Measurements from ENCODE around the gene MED13. TPM values are rescaled to one million over a fixed set of nuclear protein-coding genes. Genes with fewer than 3 reads are reported as not detected.

The MED13 gene
- total RNA-seq, 2 experiments from 2014 or later = 33.3 to 34.3 TPM

DNA sequence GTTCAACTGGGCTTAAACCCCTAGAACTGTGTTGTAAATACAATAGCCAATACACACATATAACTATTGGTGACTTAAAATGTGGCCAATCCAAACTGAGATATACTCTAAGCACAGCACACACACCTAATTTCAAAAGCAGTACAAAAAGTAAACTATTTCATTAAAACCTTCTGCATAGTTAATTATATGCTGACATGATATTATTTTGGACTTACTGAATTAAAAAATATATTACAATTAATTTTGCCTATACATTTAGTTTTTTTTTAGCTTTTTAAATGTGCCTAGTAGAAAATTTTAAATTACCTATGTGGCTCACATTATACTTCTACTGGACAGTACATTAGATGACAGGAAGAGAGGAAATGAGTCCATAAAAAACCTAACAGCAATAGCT lies 21.5 kb downstream of the MED13 start:
- Mint-ChIP-seq H3K9me3 (no peaks in the 10 kb centered on the region), H3K27me3 (ENCODE audit: low read depth) (no peaks in the 10 kb centered on the region), H3K27ac (no peak overlapping the region), H3K4me3 (no peak overlapping the region), H3K4me1 (ENCODE audit: low read depth) (peaks cover 44% of the 10 kb centered on the region), H3K36me3 (ENCODE audit: low read depth) (peaks cover 30% of the 10 kb centered on the region)
- no peak for DNase-seq
- intact Hi-C loops (cut with micrococcal nuclease) = no loop called here
- CTCF ChIA-PET = no interaction called here

DNA sequence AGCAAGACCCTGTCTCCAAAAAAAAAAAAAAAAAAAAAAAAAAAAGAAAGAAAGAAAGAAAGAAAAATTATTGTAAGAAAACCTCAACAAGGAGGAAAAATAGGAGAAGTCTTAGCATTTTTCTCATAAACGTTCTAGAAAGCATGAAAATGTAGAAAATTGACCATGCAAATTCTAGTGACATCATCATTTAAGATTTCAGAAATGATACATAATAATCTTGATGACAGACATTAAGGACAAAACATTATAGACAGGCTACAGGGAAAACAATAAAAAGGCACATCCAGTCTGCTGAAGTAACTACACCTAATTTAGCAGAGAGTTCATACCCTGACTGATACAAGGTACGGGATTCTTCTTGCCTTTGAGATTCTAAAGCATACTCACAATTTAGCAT lies 21.9 kb downstream of the MED13 start:
- no peak overlapping the region for H3K27ac Mint-ChIP-seq
- CTCF ChIA-PET = interaction anchor here (0.6 to 0.7 kb wide), 2 partner anchors 23 to 91 kb away, joined by 3 to 4 read pairs; no protein-coding TSS in a partner anchor

DNA sequence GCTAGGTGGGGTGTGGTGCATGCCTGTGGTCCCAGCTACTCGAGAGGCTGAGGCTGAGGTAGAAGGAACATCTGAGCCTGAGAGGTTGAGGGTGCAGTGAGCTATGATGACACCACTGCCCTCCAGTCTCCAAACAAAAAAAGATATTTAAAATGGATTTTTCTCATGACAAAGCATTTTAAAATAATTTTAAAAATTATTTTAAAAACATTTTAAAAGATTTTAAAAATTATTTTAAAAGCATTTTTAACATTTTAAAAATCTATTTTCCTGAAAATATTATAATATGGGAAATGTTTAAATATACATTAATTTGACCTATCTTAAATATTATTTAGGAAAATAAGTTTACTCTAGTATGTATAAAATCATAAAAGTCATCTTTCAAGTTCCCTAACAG lies 26.8 kb downstream of the MED13 start:
- H3K36me3 Mint-ChIP-seq (ENCODE audit: low read depth) = peaks cover 19% of the 10 kb centered on the region

More for the DNA sequence above, 21.9 kb downstream of the MED13 start:
- DNase-seq = no peak
- Mint-ChIP-seq H3K36me3 (ENCODE audit: low read depth) (peaks cover 27% of the 10 kb centered on the region), H3K4me3 (no peak overlapping the region), H3K27me3 (ENCODE audit: low read depth) (no peaks in the 10 kb centered on the region), H3K9me3 (no peaks in the 10 kb centered on the region), H3K4me1 (ENCODE audit: low read depth) (peaks cover 43% of the 10 kb centered on the region)
- intact Hi-C loops (cut with micrococcal nuclease) = no loop called here

DNA sequence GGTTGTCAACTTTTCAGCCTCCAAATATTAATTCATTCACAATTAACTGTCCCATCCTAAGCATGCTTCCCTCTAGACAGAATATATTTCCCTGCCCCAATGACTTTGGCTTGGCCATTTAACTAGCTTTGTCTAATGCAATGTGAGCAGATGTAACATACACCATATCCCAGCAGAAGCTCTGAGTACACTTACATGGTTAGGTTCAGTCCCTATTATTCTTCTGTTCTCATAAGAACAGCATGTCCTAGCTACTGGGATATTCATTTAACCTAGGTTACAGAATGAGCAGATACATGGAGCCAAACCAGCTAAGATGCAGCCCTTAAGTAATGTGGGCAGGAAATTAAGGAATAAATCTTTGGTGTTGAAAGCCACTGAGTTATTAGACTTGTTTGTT lies 31.8 kb downstream of the MED13 start:
- Mint-ChIP-seq H3K27me3 (ENCODE audit: low read depth) (no peaks in the 10 kb centered on the region), H3K27ac (no peak overlapping the region), H3K36me3 (ENCODE audit: low read depth) (peaks cover 21% of the 10 kb centered on the region), H3K4me1 (ENCODE audit: low read depth) (peaks cover 2% of the 10 kb centered on the region), H3K9me3 (no peaks in the 10 kb centered on the region), H3K4me3 (no peak overlapping the region)
- intact Hi-C loops (cut with micrococcal nuclease) = no loop called here
- DNase-seq = no peak
- CTCF ChIA-PET = no interaction called here

More for the DNA sequence above, 26.8 kb downstream of the MED13 start:
- no peak overlapping the region for H3K27ac Mint-ChIP-seq
- no peak for DNase-seq
- CTCF ChIA-PET = no interaction called here
- intact Hi-C loops (cut with micrococcal nuclease) = no loop called here
- H3K27me3 Mint-ChIP-seq (ENCODE audit: low read depth) = no peaks in the 10 kb centered on the region
- H3K4me1 Mint-ChIP-seq (ENCODE audit: low read depth) = peaks cover 22% of the 10 kb centered on the region
- no peaks in the 10 kb centered on the region for H3K9me3 Mint-ChIP-seq
- H3K4me3 Mint-ChIP-seq = no peak overlapping the region

DNA sequence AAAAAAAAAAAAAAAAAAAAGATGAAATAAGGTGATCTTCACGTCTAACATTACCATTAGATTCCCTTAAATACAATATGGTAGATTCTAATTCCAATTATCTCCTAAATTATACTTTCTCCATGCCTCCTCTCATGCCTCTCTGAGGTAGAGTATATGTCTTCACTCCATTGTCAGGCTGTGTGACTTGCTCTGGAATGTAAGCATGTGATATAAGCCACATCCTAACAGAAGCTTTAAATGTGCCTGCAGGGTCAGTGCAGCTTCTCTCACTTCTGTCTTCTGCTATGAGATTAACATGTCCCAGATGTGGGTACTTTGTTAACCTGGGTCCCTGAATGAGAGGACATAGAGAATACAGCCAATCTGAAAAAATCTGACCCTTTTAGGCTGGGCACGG lies 32.6 kb downstream of the MED13 start:
- no peak for DNase-seq
- Mint-ChIP-seq H3K4me3 (no peak overlapping the region), H3K27ac (no peak overlapping the region), H3K4me1 (ENCODE audit: low read depth) (peaks cover 8% of the 10 kb centered on the region), H3K9me3 (no peaks in the 10 kb centered on the region), H3K27me3 (ENCODE audit: low read depth) (no peaks in the 10 kb centered on the region), H3K36me3 (ENCODE audit: low read depth) (peaks cover 28% of the 10 kb centered on the region)
- CTCF ChIA-PET = no interaction called here
- intact Hi-C loops (cut with micrococcal nuclease) = no loop called here

DNA sequence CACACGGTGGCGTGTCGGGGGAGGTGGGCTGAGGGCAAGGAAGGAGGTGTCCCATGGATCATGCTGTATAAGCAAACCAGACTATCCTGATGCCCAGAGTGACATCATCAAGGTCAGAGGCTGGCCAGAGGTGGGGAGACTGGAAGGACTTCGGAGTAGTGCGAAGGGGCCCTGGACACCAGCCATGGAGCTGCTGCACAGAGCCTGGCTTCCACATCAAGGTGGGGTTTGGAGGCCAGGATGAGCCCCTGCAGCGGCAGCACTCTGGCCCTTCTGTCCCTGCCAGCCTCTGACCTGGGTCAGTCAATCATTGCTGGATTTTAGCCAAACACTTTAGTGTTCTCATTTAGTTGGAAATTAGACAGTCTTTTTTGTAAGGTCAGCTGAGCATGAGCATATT lies 34.8 kb downstream of the MED13 start:
- Mint-ChIP-seq H3K4me3 (no peak overlapping the region), H3K27ac (no peak overlapping the region), H3K27me3 (ENCODE audit: low read depth) (no peaks in the 10 kb centered on the region), H3K9me3 (no peaks in the 10 kb centered on the region), H3K4me1 (ENCODE audit: low read depth) (peaks cover 10% of the 10 kb centered on the region), H3K36me3 (ENCODE audit: low read depth) (peaks cover 30% of the 10 kb centered on the region)
- intact Hi-C loops (cut with micrococcal nuclease) = no loop called here
- CTCF ChIA-PET = interaction anchor here (0.6 kb wide), 1 partner anchor 21 kb away, joined by 3 read pairs; no protein-coding TSS in a partner anchor
- DNase-seq = no peak

DNA sequence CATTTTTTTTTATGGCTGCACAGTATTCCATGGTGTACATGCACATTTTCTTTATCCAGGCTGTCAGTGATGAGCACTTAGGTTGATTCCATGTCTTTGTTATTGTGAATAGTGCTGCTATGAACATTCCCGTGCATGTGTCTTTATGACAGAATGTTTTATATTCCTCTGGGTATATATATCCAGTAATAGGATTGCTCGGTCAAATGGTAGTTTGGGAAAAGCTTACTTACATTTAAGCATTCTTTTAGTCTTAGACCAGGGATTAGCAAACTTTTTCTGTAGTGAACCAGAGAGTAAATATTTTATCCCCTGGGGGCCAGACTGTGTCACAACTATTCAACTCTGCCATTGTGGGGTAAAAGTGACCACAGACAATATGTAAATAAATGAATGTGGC lies 40.2 kb downstream of the MED13 start:
- H3K9me3 Mint-ChIP-seq = no peaks in the 10 kb centered on the region
- H3K4me1 Mint-ChIP-seq (ENCODE audit: low read depth) = peaks cover 8% of the 10 kb centered on the region
- CTCF ChIA-PET = no interaction called here
- no peak overlapping the region for H3K4me3 Mint-ChIP-seq
- no peak overlapping the region for H3K27ac Mint-ChIP-seq
- peaks cover 26% of the 10 kb centered on the region for H3K36me3 Mint-ChIP-seq (ENCODE audit: low read depth)
- H3K27me3 Mint-ChIP-seq (ENCODE audit: low read depth) = no peaks in the 10 kb centered on the region
- intact Hi-C loops (cut with micrococcal nuclease) = no loop called here
- DNase-seq = no peak

DNA sequence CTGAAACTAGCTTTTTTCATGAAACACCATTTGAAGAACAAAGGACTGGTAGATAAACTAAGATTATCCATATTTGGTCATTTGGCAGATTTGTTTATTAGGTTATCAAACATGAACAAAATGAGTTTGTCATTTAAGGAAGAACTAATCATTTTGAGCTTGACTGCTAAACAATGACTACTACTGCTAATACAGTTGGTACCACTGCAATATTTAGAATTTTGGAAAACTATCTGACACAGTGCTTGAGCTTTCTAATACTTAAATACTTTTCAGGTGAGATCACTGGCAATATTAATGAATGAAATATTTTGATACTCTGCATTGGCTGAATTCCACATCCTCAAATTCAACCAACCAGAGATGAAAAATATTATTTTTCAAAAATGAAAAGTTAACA lies 47.2 kb downstream of the MED13 start:
- intact Hi-C loops (cut with micrococcal nuclease) = no loop called here
- DNase-seq = no peak
- Mint-ChIP-seq H3K4me1 (ENCODE audit: low read depth) (no peaks in the 10 kb centered on the region), H3K27ac (no peak overlapping the region), H3K4me3 (no peak overlapping the region), H3K9me3 (no peaks in the 10 kb centered on the region), H3K36me3 (ENCODE audit: low read depth) (peaks cover 16% of the 10 kb centered on the region), H3K27me3 (ENCODE audit: low read depth) (no peaks in the 10 kb centered on the region)
- CTCF ChIA-PET = no interaction called here

DNA sequence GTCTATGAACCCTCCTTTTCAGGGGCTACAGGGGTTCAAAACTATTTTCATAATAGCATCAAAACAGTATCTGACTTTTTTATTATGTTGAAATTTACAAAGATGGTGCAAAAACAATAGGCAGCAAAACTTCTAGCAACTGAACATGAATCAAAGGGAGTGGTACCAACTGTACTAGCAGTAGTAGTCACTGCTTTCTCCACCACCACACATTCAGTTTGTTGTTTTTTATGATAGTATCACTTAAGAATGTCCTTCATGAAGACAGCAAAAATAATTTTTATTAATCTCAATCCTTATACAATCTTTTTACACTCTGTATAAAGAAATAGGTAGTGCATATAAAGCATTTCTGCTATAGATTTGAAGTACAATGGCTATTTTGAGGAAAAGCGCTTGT lies 47.6 kb downstream of the MED13 start:
- Mint-ChIP-seq H3K27ac (no peak overlapping the region), H3K27me3 (ENCODE audit: low read depth) (no peaks in the 10 kb centered on the region), H3K4me1 (ENCODE audit: low read depth) (no peaks in the 10 kb centered on the region), H3K4me3 (no peak overlapping the region), H3K9me3 (no peaks in the 10 kb centered on the region), H3K36me3 (ENCODE audit: low read depth) (peaks cover 19% of the 10 kb centered on the region)
- intact Hi-C loops (cut with micrococcal nuclease) = no loop called here
- no peak for DNase-seq
- CTCF ChIA-PET = no interaction called here

DNA sequence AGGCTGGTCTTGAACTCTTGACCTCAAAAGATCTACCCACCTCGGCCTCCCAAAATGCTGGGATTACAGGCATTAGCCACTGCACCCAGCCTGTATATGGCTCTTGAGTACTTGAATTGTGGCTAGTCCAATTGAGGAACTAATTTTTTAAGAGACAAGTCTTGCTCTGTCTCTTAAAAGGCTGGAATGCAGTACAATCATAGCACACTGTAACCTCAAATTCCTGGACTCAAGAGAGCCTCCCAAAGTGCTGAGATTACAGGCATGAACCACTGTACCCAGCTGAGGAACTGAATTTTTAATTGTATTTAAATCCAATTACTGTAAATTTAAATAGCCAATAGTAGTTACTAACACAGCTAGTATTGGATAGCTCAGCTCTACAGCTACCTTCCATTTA lies 50.6 kb downstream of the MED13 start:
- no peak overlapping the region for H3K27ac Mint-ChIP-seq
- CTCF ChIA-PET = no interaction called here
- intact Hi-C loops (cut with micrococcal nuclease) = no loop called here
- DNase-seq = no peak
- no peak overlapping the region for H3K4me3 Mint-ChIP-seq
- no peaks in the 10 kb centered on the region for H3K27me3 Mint-ChIP-seq (ENCODE audit: low read depth)
- no peaks in the 10 kb centered on the region for H3K9me3 Mint-ChIP-seq
- H3K4me1 Mint-ChIP-seq (ENCODE audit: low read depth) = peaks cover 5% of the 10 kb centered on the region
- H3K36me3 Mint-ChIP-seq (ENCODE audit: low read depth) = peaks cover 26% of the 10 kb centered on the region

DNA sequence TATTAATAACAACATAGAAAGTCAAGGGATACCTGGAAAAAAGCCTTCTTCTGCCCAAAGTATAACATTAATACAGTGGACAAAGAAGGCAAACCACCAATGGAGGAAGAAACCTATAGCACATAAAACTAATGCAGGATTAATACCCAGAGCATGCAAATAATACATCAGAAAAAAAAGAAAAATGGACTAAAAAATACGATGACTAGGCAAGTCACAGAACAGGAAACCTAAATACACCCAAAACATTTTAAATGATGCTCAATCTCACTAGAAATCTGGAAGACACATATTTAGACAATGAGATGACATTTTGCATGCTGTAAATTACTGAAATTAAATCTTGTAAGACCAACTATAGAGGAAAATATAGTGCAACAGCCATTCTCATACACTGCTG lies 55.9 kb downstream of the MED13 start:
- DNase-seq = no peak
- peaks cover 45% of the 10 kb centered on the region for H3K36me3 Mint-ChIP-seq (ENCODE audit: low read depth)
- H3K27me3 Mint-ChIP-seq (ENCODE audit: low read depth) = no peaks in the 10 kb centered on the region
- H3K4me3 Mint-ChIP-seq = no peak overlapping the region
- intact Hi-C loops (cut with micrococcal nuclease) = no loop called here
- CTCF ChIA-PET = interaction anchor here (0.6 to 1.0 kb wide), 2 partner anchors 21 to 100 kb away, joined by 3 read pairs; no protein-coding TSS in a partner anchor
- no peaks in the 10 kb centered on the region for H3K9me3 Mint-ChIP-seq
- H3K4me1 Mint-ChIP-seq (ENCODE audit: low read depth) = peaks cover 25% of the 10 kb centered on the region
- peak overlapping the region; percentile 50 for H3K27ac Mint-ChIP-seq

DNA sequence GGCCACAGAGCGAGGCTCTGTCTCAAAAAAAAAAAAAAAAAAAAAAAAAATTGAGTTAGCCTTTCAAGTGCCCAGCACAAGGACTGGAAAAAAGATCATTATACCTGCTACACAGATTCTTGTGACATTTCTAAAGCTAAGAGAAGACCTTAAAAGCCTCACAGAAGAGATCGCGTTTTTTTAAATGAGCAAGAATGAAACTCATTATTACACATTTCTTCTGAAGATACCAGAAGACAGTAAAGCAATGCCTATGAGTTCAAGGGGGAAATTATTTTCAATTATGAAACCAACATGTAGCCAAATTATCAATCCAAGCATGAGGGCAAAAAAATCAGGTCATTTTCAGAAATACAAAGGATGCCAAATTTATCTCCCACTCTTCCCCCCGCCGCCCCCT lies 56.8 kb downstream of the MED13 start:
- CTCF ChIA-PET = interaction anchor here (1.0 kb wide), 1 partner anchor 101 kb away, joined by 3 read pairs; no protein-coding TSS in a partner anchor
- H3K36me3 Mint-ChIP-seq (ENCODE audit: low read depth) = peaks cover 44% of the 10 kb centered on the region
- intact Hi-C loops (cut with micrococcal nuclease) = no loop called here
- H3K4me1 Mint-ChIP-seq (ENCODE audit: low read depth) = peaks cover 29% of the 10 kb centered on the region
- DNase-seq = no peak
- H3K27me3 Mint-ChIP-seq (ENCODE audit: low read depth) = no peaks in the 10 kb centered on the region
- H3K27ac Mint-ChIP-seq = no peak overlapping the region
- H3K4me3 Mint-ChIP-seq = no peak overlapping the region
- H3K9me3 Mint-ChIP-seq = no peaks in the 10 kb centered on the region

DNA sequence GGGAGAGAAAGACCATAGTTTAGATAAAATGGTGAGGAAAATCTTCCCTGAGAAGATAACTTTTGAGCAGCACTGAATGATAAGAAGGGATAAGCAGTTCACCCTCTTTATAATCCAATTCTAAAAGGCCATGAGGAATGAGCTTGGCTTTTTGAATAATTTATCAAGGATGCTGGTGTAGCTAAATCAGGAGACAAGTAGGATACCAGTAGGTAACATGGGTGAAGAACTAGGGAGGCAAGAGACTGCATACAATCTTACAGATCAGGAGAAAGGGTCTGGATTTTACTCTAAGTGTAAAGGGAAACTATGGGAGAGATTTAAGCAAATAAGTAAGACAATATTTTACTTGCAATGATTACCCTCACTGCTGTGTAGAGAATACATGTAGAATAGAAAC lies 60.7 kb downstream of the MED13 start:
- H3K4me1 Mint-ChIP-seq (ENCODE audit: low read depth) = peaks cover 40% of the 10 kb centered on the region
- H3K36me3 Mint-ChIP-seq (ENCODE audit: low read depth) = peaks cover 29% of the 10 kb centered on the region

More for the DNA sequence above, 60.7 kb downstream of the MED13 start:
- H3K9me3 Mint-ChIP-seq = no peaks in the 10 kb centered on the region
- intact Hi-C loops (cut with micrococcal nuclease) = no loop called here
- no peaks in the 10 kb centered on the region for H3K27me3 Mint-ChIP-seq (ENCODE audit: low read depth)
- DNase-seq = no peak
- no peak overlapping the region for H3K4me3 Mint-ChIP-seq
- no peak overlapping the region for H3K27ac Mint-ChIP-seq
- CTCF ChIA-PET = interaction anchor here (1.2 kb wide), 1 partner anchor 62 kb away, joined by 3 read pairs; no protein-coding TSS in a partner anchor
